Neutrophil (primary cell): ENCODE data around the gene ATP13A2.

Experiments
- H3K27ac ChIP-seq: fragments of 200-600 bp; sonication (generic); 2 replicates; pipeline ENCODE4 v1.5.1; 2016; ENCODE audit warnings: mild to moderate bottlenecking, moderate library complexity
- H3K27me3 ChIP-seq: fragments of 200-600 bp; sonication (generic); 2 replicates; pipeline ENCODE4 v1.6.0; 2016; ENCODE audit warnings: mild to moderate bottlenecking
- H3K36me3 ChIP-seq: fragments of 200-600 bp; sonication (generic); 2 replicates; pipeline ENCODE4 v1.5.1; 2017
- H3K4me1 ChIP-seq, 2 experiments: fragments of 200-600 bp in 1 of 2; sonication (generic) in 1 of 2; 1 replicate in 1 of 2; 2 replicates in 1 of 2; pipeline versions ENCODE4 v1.5.1 to v1.6.1; 2013 to 2016; ENCODE audit warnings: low read depth in 1 of 2, low read length in 1 of 2, mild to moderate bottlenecking in 1 of 2, moderate library complexity in 1 of 2; ENCODE audit not compliant: control insufficient read depth in 1 of 2, insufficient read depth in 1 of 2
- H3K4me3 ChIP-seq, 2 experiments: fragments of 200-600 bp in 1 of 2; sonication (generic) in 1 of 2; 1 replicate in 1 of 2; 2 replicates in 1 of 2; pipeline ENCODE4 v1.5.1; 2013 to 2016; ENCODE audit warnings: low read depth in 1 of 2, low read length in 1 of 2, mild to moderate bottlenecking in 1 of 2, moderate library complexity in 1 of 2
- H3K9me3 ChIP-seq: fragments of 200-600 bp; sonication (generic); 2 replicates; pipeline ENCODE4 v1.5.1; 2016
- TF ChIP-seq, protein P1 (sequence below): fragments of 200-600 bp; sonication (generic); IDR thresholded peaks from 2 replicates; pipeline ENCODE4 v1.5.1; 2016; ENCODE audit warnings: antibody characterized with exemption

ATP13A2 gene

DNA sequence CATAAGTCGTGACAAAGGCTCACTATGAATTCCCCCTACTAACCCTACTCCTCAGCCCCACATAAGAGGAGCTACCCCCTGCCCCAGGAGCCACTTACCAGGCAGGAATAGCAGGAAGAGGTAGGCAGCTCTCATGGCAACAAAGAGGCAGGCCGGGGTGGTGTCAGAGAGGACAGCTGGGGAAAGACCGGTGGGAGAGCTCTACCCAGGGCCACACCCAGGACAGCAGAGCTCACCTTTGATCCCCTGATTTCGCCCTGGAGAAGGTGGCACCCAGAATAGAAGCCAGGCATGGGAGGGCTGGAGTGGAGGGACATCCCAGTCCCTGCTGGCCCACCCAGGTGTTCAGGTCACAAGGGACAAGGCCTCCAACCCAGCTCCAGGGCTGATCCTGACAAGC, 33.6 kb downstream of the ATP13A2 start:
- Histone ChIP-seq H3K27ac (no peak overlapping the region), H3K9me3 (no peaks in the 10 kb centered on the region), H3K4me3 (no peak overlapping the region), H3K36me3 (no peaks in the 10 kb centered on the region), H3K27me3 (peaks cover 54% of the 10 kb centered on the region), H3K4me1 (peaks cover 0 to 3% of the 10 kb centered on the region in 2 experiments)
- TF ChIP-seq, protein P1, sequence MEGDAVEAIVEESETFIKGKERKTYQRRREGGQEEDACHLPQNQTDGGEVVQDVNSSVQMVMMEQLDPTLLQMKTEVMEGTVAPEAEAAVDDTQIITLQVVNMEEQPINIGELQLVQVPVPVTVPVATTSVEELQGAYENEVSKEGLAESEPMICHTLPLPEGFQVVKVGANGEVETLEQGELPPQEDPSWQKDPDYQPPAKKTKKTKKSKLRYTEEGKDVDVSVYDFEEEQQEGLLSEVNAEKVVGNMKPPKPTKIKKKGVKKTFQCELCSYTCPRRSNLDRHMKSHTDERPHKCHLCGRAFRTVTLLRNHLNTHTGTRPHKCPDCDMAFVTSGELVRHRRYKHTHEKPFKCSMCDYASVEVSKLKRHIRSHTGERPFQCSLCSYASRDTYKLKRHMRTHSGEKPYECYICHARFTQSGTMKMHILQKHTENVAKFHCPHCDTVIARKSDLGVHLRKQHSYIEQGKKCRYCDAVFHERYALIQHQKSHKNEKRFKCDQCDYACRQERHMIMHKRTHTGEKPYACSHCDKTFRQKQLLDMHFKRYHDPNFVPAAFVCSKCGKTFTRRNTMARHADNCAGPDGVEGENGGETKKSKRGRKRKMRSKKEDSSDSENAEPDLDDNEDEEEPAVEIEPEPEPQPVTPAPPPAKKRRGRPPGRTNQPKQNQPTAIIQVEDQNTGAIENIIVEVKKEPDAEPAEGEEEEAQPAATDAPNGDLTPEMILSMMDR = no peak

DNA sequence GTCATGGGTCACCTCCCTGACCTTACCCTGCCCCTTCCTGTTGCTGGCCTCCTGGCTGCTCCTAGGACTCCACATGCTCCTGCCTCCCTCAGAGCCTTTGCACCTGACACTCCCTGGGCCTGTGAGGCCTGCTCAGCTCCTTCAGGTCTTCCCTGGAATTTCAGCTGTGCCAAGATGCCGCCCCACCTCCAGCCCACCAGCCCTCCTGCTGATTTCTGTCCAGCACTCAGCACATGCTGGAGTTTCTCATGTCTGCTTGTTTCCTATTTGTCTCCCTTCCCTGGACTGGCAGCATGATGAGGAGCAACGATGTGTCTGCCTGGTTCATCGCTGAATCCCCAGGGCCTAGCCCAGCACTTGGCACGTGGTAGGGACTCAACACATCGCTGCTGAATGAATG, 34.4 kb downstream of the ATP13A2 start:
- Histone ChIP-seq H3K4me1 (peaks cover 0 to 3% of the 10 kb centered on the region in 2 experiments), H3K4me3 (no peak overlapping the region), H3K36me3 (no peaks in the 10 kb centered on the region), H3K27me3 (peaks cover 48% of the 10 kb centered on the region), H3K9me3 (no peaks in the 10 kb centered on the region), H3K27ac (no peak overlapping the region)
- TF ChIP-seq, protein P1 = no peak

DNA sequence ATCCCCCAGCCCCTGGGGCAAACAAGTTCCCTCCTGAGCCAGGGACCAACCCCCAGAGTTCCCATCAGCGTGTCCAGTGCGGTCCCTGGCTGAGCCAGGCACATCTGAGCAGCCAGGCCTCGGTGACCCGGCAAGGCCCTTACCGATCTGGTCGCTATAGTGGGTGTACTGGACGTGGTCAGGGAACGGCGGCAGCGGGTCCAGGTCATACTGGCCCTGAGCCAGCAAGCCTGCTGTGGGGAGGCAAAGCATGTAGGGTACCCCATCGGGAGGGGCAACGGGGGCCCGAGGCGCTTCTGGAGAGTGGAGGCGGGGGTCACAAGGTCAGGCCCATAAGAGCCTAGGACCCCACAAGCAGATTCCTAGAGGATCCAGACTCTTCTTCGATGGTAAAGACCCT, 34.8 kb downstream of the ATP13A2 start:
- TF ChIP-seq, protein P1 = no peak
- H3K4me1 ChIP-seq = peaks cover 0 to 3% of the 10 kb centered on the region in 2 experiments
- no peak overlapping the region for H3K27ac ChIP-seq
- H3K4me3 ChIP-seq = no peak overlapping the region
- no peaks in the 10 kb centered on the region for H3K36me3 ChIP-seq
- H3K27me3 ChIP-seq = peaks cover 44% of the 10 kb centered on the region
- H3K9me3 ChIP-seq = no peaks in the 10 kb centered on the region

DNA sequence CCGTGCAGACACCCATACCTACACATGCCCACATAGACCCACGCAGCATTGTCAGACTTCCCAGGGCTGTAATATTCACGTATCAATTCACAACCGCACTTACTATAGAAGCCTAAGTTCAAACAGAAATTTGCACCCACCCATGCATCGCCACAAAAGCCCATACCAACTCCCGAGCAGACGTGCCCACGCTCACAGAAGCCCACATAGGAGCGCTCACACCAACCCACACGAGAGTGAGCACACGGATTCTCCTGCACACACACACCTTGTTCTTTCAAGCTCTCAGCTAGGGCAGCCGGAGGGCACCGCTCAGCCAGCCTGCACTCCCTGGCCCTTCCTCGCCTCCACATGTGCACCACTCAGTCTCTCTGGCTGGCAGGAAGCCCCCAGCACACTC, 35.9 kb downstream of the ATP13A2 start:
- peaks cover 32% of the 10 kb centered on the region for H3K27me3 ChIP-seq
- H3K27ac ChIP-seq = no peak overlapping the region
- no peak overlapping the region for H3K4me3 ChIP-seq
- H3K36me3 ChIP-seq = no peaks in the 10 kb centered on the region
- peaks cover 0 to 3% of the 10 kb centered on the region in 2 experiments for H3K4me1 ChIP-seq
- TF ChIP-seq, protein P1 = no peak
- no peaks in the 10 kb centered on the region for H3K9me3 ChIP-seq

DNA sequence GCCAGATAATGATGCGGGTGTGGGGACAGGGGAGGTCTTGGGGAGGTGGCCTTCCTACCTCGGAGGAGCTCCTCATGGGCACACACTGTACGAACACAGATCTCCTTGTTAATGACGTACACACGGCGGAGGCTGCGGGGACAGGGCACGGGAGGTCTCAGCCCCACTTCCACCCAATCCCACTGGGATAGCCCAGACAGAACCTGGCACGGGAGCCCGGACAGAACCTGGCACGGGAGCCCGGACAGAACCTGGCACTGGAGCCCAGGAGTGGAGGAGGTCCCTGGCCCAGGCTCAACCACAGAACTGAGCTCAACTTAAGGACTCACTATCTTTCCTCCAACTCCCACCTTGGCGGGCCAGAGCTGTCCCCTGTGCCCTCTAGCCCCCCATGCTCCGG, 36.5 kb downstream of the ATP13A2 start:
- TF ChIP-seq, protein P1 = no peak
- Histone ChIP-seq H3K27me3 (peaks cover 26% of the 10 kb centered on the region), H3K4me3 (no peak overlapping the region), H3K4me1 (peaks cover 0 to 3% of the 10 kb centered on the region in 2 experiments), H3K36me3 (no peaks in the 10 kb centered on the region), H3K27ac (no peak overlapping the region), H3K9me3 (no peaks in the 10 kb centered on the region)

DNA sequence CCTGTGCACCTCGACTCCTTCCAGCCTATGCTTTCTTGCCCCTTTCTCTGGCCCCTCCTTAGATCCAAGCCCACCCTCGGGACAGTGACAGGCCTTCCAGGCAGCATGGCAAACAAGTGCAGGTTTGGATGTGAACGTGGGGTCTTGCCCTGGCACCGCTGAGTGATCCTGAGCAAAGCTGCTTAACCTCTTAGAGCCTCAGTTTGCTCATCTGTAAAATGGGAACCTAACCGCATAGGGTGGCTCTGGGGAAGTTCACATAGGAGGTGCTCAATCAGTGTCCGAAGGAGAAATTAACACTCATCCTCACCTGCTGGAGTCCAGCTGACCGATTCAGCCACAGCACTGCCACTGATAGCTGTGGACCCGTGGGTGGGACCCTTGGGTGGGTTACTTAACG, 38.5 kb downstream of the ATP13A2 start:
- TF ChIP-seq, protein P1 = no peak
- no peak overlapping the region for H3K27ac ChIP-seq
- H3K4me3 ChIP-seq = no peak overlapping the region
- H3K27me3 ChIP-seq = peaks cover 6% of the 10 kb centered on the region
- H3K9me3 ChIP-seq = no peaks in the 10 kb centered on the region
- H3K4me1 ChIP-seq = no peaks in the 10 kb centered on the region
- H3K36me3 ChIP-seq = no peaks in the 10 kb centered on the region
